Measurements from ENCODE around the gene HS3ST4.

The HS3ST4 gene

DNA sequence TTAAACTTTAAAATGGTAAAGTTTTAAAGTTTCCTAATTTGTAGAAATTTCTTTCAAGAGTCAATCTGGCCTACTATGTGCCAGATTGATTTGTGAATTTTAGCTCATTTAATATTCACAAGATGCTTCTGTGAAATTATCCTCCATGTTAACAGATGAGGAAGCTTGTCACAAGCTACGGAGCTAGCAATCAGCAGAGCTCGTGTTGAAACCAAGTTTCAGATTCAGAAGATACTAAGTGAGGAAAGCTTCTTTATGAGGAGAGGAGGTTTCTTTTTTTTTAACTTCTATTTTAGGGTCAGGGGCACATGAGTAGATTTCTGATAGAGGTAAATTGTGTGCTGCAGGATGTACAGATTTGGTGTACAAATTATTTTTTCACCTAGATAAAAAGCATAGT is 135.9 kb downstream of the HS3ST4 start:
- no peak for DNase-seq (ENCODE audit: low read depth)

DNA sequence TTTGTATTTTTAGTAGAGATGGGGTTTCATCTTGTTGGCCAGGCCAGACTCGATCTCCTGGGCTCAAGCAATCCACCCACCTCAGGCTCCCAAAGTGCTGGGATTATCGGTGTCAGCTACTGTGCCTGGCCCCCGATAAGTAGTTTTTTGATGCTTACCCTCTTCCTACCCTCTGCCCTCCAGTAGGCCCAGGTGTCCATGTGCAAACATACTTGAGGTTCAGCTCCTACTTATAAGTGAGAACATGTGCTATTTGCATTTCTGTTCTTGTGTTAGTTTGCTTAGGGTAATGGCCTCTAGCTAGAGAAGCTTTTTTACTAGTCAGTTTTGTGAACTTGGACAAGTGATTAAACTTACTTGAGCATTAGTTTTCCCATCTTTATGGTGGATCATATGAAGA is 136.8 kb downstream of the HS3ST4 start:
- no peak for DNase-seq (ENCODE audit: low read depth)

DNA sequence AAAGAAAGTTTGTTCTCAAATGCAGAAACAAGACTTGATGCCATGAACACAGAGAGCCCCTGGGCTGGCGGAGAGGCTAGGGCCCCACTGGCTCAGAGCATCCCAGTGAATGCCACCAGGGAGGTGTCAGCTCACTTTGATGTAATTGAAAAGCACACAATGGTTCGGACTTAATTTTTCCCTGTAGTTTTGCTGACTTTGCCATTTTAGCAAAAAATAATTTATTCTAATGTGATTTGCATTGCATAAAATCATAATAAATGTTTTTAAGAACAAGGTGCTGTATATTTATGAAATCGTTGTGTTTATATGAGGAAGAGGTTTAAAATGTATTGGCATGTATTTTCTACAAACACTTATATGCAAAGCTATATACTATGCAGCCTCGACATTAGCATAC is 140.5 kb downstream of the HS3ST4 start:
- no peak for DNase-seq (ENCODE audit: low read depth)

DNA sequence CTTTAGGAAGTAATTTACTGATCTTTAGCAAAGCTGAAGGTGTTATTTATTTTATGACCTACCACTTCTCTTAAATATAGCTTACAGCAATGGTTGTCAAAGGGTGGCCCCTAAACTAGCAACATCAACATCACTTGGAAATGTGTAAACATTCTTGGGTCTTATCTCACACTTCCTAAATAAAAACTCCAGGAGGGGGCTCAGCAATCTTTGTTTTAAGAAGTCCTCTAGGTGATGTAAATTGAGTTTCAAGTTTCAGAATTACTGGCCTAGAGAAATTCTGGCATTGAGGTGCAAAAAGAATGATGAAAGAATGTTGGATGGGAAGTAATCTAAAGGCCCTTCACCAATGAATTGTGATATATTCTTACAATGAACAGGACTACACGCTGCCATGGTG is 142.3 kb downstream of the HS3ST4 start:
- DNase-seq (ENCODE audit: low read depth), result no peak

DNA sequence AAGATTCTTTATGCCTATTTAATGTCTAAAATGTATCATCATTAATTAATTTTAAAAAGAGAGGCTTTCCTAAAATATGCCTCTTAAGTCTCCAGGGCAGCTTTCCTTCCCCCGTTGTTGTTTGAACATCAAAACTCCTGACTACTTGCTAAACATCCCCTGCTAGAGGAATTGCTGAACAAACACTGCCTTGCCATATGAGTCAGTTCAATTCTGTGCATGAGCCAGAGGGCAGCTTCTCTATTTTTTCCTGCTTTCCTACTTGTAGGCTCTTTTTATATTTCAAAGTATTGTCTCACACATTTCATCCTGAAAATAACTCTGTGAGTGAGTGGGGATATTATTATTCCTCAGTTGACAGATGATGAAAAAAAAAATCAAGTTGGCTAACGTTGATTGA is 143.4 kb downstream of the HS3ST4 start:
- no peak for DNase-seq (ENCODE audit: low read depth)

DNA sequence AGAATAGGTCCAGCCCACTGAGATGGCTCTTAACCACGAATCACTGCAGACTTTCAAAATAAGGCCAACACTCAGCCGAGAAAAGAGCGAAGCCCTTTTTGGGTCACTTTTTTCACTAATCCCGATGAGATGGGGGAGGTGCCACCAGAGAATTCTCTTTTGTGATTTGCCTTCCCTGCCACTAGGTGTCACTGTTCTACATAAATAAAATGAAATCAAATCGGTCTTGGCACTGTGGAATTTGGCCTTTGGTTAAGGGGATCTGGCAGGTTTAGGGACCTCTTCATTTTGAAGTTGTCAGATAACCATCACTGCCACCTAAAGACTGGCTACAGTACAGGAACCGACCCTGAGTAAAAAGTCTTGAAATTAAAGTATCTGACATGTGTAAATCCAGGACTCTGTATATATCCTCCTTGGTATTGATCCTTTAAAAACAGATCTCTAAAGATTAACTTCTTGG is 147.0 kb downstream of the HS3ST4 start:
- DNase-seq (ENCODE audit: low read depth), result no peak

DNA sequence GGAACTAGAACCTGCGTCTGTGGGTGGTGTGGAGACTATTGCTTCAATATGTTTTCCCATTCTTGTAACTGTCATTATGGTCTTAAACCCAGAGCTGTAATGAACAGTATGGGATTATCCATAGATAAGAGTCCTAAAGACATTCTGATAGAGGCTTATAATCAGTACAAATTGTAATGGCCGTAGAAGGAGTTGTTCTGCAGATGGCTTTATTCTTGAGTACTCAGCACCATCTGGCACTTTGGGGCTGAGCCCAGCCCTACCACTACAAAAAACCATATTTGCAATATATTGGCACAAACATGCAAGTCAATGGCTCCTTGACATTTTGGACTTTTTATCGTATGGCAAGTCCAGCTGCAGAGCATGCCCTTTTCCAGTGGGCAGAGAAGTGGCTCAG is 150.0 kb downstream of the HS3ST4 start:
- no peak for DNase-seq (ENCODE audit: low read depth)

DNA sequence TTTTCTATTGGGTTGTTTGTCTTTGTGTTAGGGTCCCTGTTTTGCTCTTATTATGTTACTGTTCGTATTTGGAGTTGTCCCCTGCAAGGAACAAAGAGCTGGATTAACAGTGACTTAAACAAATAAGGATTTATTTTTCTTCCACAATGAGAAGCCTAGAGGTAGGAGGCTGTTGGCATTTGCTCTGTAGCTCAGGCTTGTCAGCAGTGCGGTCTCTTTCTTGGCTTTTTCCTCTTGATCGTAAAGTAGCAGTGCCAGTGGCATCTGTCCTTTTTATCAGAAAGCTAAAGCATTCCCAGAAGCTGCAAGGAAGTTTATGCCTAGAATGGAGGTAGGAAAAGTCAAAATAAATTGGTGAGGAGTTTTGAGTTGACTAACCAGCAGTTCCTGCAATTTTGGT is 154.1 kb downstream of the HS3ST4 start:
- no peak for DNase-seq (ENCODE audit: low read depth)

DNA sequence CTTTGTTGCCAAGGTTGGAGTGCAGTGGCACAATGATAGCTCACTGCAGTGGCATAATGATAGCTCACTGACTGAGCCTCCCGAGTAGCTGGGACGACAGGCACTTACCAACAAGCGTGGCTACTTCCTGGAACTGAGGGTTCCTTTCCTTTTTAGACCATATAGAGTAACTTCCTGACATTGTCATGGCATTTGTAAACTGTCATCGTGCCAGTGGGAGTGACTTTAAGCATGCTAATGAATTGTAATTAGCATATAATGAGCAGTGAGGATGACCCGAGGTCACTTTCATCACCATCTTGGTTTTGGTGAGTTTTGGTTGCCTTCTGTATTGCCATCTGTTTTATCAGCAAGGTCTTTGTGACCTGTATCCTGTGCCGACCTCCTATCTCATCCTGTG is 162.4 kb downstream of the HS3ST4 start:
- no peak for DNase-seq (ENCODE audit: low read depth)

DNA sequence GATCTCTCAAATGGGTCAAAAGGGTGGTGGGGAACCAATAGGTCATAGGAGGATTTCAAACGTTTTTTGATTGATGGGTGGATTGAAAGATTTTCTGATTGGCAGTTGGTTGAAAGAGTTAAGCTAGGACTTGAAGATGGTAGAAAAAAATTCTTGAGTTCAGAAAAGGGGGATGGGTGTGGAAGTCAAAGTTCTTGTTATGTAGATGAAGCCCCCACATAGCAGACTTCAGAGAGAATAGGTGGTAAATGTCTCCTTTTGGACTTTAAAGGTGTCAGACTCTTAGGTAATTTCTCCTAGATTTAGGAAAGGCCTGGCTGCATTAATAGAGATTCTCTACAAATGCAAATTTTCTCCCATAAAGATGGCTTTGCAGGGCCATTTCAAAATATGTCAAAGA is 163.3 kb downstream of the HS3ST4 start:
- DNase-seq (ENCODE audit: low read depth), result no peak

DNA sequence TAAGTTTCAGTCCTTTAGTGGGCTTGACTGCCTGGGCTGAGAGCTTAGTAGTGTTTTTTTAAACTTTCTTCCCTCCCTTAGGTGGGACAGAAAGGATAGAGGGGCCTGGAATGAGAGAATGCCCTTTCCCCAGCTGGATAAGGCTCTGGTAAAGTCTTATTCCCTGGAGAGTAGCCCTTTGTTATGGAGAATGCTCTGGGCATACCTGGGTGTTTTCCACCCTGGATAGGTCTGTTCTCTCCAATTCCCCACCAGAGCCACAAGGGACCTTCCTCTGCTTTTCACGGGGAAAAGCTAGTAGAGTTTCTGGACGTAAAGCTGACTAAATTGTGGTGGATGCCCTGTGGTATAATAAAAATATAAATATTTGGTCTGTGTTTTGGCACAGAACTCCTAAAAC is 164.1 kb downstream of the HS3ST4 start:
- DNase-seq (ENCODE audit: low read depth), result no peak

DNA sequence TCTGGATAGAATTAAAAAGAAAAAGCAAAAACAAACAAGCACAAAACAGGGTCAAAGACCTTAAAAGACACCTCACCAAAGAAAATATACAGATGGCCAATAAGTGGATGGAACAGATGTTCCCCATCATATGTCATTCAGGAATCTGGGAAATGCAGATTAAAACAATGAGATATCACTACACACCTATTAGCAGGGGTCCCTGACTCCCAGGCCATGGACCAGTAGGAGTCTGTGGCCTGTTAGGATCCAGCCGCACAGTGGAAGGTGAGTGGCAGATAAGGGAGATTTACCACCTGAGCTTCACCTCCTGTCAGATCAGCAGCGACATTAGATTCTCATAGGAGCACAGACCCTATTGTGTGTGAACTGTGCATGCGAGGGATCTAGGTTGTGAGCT is 167.9 kb downstream of the HS3ST4 start:
- no peak for DNase-seq (ENCODE audit: low read depth)

DNA sequence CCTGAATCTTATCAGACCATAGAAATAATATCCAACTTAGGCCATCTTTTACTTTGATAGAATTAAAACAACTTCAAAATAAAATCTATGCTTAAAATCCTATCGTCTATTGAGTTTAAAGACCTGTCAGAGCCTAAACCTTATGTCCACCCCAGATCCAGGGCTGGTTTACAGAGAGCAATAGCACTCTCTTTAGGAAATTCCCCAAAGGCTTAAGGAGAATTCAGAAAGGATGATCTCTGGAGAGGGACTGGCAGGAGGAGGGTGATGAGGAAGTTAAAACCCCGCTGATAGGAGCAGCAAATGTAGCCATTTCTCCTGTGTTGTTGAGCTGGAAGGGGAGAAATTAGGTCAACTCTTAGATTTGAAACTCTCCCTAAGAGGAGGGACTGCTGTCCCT is 175.3 kb downstream of the HS3ST4 start:
- no peak for DNase-seq (ENCODE audit: low read depth)

DNA sequence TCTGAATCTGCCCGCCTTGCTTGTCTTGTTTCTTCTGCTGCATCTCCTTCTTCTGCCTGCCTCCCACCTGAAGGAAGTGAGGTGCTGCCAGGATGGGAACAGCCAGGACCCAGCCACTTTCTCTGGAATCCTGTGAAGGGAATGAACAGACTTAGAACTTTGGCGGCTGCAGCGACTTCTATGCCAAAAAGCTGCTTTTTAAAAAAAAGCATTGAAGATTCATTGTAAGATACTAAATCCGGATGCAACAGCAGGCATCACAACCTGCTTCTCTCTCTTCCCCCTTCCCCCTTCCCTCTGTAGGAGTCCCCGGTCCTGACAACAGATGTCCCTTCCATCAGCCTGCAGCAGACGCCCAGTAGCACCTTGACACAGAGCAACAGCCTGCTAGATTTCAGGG is 176.3 kb downstream of the HS3ST4 start:
- no peak for DNase-seq (ENCODE audit: low read depth)

DNA sequence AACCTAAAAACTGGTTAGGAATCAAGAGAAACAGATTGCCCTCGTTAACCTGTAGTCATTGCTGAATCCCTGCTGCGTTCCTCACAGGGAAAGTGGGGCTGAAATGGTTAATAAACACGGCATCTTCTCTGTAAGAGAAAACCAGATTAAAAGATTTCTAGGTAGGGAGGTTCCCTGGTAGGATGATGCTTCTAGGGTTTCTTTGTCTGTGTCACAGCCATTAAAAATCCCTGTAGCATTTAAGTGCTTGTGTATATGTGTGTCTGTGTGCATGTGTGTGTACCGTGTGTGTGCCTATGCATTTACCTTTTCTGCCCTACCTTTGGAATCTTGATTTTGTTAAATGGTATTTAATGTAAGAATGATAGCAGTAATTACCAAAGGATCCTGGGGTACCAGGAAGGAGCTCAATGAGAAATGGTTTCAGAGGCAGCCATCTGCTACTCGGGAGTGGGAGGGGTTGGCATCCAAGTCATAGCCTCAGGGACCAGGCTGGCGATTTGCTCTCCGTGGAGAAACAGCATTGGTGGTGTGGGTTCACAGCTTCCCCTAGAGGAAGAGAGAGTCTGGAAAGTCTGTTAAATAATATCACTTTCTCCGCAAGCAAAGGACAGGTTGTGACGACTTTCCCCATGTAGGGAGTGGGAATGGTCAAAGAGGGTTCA is 177.1 kb downstream of the HS3ST4 start:
- DNase-seq (ENCODE audit: low read depth), result no peak

DNA sequence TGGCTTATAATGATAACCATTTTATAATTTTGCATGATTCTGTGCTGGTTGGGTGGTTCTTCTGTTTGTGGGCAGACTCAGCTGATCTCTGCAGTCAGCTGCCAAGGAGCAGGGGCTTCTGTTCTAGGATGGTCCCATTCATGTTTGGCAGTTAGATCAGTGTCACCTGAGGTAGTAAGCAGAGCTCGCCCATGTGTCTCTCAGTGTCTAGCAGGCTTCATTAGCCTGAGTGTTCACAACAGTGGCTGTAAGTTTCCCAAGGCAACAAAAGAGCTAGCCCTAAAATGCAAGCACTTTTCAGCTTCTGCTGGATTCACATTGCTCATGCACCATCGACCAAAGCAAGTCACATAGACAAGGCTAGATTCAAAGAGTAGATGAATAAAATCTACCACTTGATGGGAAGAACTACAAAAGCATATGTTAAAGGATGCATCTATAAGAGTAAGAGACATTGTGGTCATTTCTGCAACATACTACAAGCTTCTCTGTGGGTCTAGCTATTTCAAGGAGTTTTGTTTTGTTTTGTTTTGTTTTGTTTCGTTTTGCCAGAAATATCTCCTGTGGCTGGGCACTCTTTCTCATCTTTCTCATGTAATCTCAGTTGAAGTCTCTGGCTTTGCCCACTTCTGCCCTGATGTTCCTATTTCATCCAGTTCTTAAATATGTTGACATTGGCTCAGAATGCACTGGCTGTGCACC is 180.8 kb downstream of the HS3ST4 start:
- no peak for DNase-seq (ENCODE audit: low read depth)

DNA sequence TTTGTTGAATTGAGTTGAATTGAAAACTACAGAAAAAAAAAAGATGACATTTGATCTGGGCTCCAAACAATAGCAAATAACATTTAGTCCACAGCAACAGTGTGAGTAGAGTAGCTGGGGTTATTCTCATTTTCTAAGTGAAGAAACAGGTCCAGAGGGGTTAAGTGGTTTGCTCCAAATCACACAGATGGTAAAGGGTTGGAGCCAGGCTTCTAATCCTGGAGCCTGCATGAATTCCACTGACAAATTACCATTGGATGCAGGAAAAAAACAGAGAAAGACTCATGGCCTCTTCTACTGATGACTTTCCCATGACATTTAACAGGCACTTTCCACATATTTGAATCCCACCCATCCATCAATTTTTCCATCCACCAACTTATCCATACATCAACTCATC is 182.4 kb downstream of the HS3ST4 start:
- no peak for DNase-seq (ENCODE audit: low read depth)

DNA sequence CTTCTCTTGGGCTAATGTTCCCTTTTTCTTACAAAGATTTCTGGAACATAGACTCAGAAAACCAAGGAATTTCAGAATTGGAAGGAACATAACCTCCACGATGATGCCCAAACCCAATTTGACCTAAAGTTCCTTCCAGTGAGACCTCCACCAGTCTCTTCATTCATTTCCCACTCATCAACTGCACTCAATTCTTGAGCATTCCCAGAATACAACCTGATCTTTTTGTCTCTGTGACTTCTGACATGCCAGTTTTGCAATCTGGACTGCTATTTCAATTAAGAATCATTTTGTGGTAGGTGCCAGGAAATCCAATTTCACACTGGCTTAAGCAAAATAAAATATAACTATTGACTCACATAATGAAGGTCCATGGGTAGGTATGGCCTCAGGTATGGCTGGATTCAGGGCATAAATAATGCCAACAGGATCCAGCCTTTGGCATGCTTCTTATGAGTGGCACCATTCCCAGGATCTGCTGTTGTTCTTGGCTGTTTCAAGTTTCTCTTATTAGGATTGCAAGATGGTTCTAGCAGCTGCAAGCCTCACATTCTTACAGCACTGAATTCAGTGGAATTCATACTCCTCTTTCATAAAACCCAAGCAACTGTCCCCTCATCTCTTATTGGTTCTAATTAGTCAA is 184.3 kb downstream of the HS3ST4 start:
- no peak for DNase-seq (ENCODE audit: low read depth)

DNA sequence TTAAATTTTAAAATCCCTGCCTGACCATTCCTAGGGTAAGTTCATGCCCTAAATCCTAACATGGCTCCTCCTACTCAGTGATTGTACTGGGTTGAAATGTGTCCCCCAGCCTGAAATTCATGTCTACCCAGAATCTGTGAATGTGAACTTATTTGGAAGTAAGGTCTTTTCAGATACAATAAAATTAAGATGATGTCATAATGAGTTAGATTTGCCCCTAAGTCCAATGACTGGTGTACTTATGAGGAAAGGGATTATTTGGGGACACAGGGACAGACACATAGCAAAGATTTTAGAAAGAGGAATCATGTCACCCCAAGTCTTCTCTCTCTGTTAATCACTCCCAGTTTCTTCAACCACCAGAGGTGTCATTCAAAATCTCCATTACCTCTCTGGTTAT is 185.3 kb downstream of the HS3ST4 start:
- no peak for DNase-seq (ENCODE audit: low read depth)

DNA sequence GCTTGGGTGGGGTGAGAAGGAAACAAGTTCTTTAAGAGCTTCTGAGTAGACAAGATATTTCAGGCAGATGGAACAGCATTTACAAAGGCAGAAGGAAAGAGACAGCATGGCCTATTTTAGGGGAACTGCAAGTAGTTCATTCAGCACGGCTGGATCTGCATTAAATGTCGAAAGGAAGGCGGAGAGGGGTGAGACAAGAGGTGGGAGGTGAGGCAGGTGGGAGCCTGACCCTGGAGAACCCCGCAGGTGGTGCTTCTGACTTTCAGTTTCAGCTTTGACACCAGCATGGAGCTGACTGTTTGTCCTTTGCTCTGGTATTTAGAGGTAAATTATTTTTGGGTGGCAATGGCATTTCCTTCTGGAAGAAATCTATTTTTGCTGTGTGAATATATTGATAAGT is 194.8 kb downstream of the HS3ST4 start:
- DNase-seq (ENCODE audit: low read depth), result no peak

DNA sequence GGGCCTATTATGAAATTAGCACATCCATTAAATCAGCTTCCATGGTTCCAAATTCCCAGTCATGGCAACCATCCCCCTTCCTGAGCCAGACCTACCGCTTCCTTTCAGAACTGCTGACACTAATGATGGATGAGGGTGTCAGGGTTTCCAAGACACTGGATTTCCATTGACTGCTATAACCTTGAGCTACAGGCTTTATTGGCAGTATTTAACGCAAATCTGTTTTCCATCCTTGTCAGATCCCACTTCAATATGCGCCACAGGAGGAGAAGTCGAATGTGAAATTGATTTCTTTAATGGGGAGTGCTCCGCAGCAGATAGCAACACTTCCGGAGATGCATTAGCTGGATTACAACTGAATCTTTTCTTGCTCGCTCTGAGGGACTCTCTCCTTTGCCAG is 197.1 kb downstream of the HS3ST4 start:
- DNase-seq (ENCODE audit: low read depth), result no peak

DNA sequence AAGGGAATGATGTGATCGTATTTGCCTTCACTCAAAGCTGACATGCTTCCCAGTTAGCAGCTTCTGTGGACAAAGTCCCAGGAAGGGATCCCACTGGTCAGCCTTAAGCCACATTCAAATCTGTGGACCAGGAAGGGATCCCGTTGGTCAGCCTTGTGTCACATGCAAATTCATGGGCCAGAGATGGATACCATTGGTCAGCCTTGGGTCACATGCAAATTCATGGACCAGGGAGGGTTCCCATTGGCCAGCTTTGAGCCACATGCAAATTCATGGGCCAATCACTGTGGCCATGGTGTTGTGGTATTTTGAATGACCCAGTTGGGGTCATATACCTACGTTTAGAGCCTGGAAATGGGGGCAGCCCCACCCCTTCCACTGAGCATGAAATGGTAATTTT is 201.6 kb downstream of the HS3ST4 start:
- no peak for DNase-seq (ENCODE audit: low read depth)

DNA sequence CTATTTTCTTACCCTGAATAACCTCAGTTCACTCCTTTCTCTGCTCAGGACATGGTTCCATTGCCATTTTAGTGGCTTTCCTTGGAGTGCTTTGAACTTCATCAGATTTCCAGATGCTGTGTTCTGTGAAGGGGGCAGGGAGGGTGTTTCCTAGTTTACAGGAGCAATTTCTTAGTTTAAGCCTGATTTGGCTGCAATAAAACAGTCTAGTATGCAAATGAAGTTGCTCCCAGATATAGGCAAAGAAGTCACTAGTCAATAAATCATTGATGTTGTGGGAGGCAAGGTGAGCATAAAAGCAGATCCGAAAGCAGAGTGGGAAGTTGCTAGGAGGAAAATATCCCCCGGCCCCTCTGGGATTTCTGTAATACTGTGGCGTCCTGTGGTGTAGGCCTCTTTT is 202.3 kb downstream of the HS3ST4 start:
- DNase-seq (ENCODE audit: low read depth), result no peak

DNA sequence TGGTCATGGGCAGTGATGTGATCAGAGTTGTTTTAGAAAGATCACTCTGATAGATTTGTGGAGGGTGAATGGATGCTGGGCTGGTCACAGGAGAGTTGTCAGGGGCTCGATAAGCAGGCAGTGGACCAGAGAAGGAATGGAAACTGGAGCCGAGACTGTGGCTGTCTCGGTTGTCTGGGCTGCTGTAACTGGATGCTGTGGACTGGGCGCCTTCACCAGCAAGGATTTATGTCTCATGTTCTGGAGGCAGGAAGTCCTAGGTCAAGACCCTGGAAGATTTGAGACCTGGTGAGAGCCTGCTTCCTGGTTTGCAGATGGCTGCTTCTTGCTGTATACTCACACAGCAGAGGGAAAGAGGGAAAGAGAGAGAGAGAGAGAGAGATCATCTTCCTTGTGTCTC is 203.6 kb downstream of the HS3ST4 start:
- DNase-seq (ENCODE audit: low read depth), result no peak

Data from stimulated activated CD8-positive, alpha-beta memory T cell treated with anti-CD3 and anti-CD28 coated beads, Interleukin-4, amount 100 ng/mL, for 24 hours (primary cell).